D721Med (cell line): ENCODE measurements around the gene SETD5.
A peak's percentile ranks its signal among the peaks of the same experiment; 100 is the strongest.

Experiments used
- DNase-seq: peaks from one replicate; pipeline ENCODE4 v3.0.0; 2011; ENCODE audit warnings: low spot score; ENCODE audit not compliant: insufficient read length
- FAIRE-seq: peaks from 2 replicates; lab custom pipeline; 2011; peaks lifted over from hg19 to GRCh38; lab: Jason Lieb, UNC
- CTCF ChIP-seq: IDR thresholded peaks from 2 replicates; pipeline ENCODE4 v1.5.1; 2012; ENCODE audit warnings: mild to moderate bottlenecking, control low read depth; ENCODE audit not compliant: insufficient read depth; ENCODE audit errors: missing control alignments

Gene SETD5

GRCh38 chr3:9388562-9389272 lies 8.7 kb upstream of the SETD5 start:
- DNase-seq = no peak
- no peak for FAIRE-seq
- TF ChIP-seq CTCF = no peak

- FAIRE-seq (no peak), DNase-seq (no peak)
- no peak for TF ChIP-seq CTCF
Observed at GRCh38 chr3:9390265-9390888, 7.0 kb upstream of the SETD5 start.

- FAIRE-seq = no peak
- DNase-seq = no peak
- no peak for TF ChIP-seq CTCF
Observed at GRCh38 chr3:9392041-9392440, 5.4 kb upstream of the SETD5 start.

- TF ChIP-seq CTCF = no peak
- no peak for FAIRE-seq
- DNase-seq = no peak
Observed at GRCh38 chr3:9395570-9396300, 1.7 kb upstream of the SETD5 start.

GRCh38 chr3:9396301-9396631 lies 1.1 kb upstream of the SETD5 start:
- no peak for TF ChIP-seq CTCF
- FAIRE-seq = no peak
- no peak for DNase-seq

GRCh38 chr3:9396632-9397331 lies 633 bp upstream of the SETD5 start:
- DNase-seq (peak; percentile 29), FAIRE-seq (no peak)
- TF ChIP-seq CTCF = no peak
